GM23338 (cell line): Measurements from ENCODE around the gene GNB5. TPM values are rescaled to one million over a fixed set of nuclear protein-coding genes. Genes with fewer than 3 reads are reported as not detected.

ENCODE experiments used
- ATAC-seq: fragments of 200-7000 bp; cut with Tn5 transposase; 3 replicates; pipeline ENCODE4 v1.9.1; 2020
- DNase-seq: peaks from one replicate; pipeline ENCODE4 v3.0.0-alpha.2; 2015; ENCODE audit warnings: low spot score
- H2AFZ ChIP-seq: fragments of 200-600 bp; sonication (generic); 2 replicates; pipeline ENCODE4 v1.8.0; 2016; ENCODE audit warnings: antibody characterized with exemption, mild to moderate bottlenecking, moderate library complexity
- H3F3A ChIP-seq: fragments of 200-600 bp; sonication (generic); replicated peaks from 2 replicates; pipeline ENCODE4 v1.8.0; 2017; ENCODE audit warnings: antibody characterized with exemption, mixed run types, low read depth
- H3K27ac ChIP-seq: fragments of 200-600 bp; sonication (generic); 2 replicates; pipeline ENCODE4 v1.6.1; 2016; ENCODE audit warnings: low read depth
- H3K27me3 ChIP-seq: fragments of 200-600 bp; sonication (generic); 2 replicates; pipeline ENCODE4 v1.8.0; 2016; ENCODE audit warnings: mild to moderate bottlenecking, mixed run types, moderate library complexity; ENCODE audit not compliant: insufficient read depth
- H3K36me3 ChIP-seq: fragments of 200-600 bp; sonication (generic); 2 replicates; pipeline ENCODE4 v1.8.0; 2016; ENCODE audit warnings: mild to moderate bottlenecking; ENCODE audit not compliant: insufficient read depth
- H3K4me1 ChIP-seq: fragments of 200-600 bp; sonication (generic); 2 replicates; pipeline ENCODE4 v1.8.0; 2016; ENCODE audit warnings: mild to moderate bottlenecking, moderate library complexity; ENCODE audit not compliant: insufficient read depth
- H3K4me2 ChIP-seq: fragments of 200-600 bp; sonication (generic); 2 replicates; pipeline ENCODE4 v1.7.1; 2017; ENCODE audit warnings: mixed run types
- H3K4me3 ChIP-seq: fragments of 200-600 bp; sonication (generic); 2 replicates; pipeline ENCODE4 v1.6.1; 2016; ENCODE audit warnings: mixed run types
- H3K79me2 ChIP-seq: fragments of 200-600 bp; sonication (generic); replicated peaks from 2 replicates; pipeline ENCODE4 v1.8.0; 2017; ENCODE audit warnings: mild to moderate bottlenecking; ENCODE audit not compliant: insufficient read depth
- H3K9me2 ChIP-seq: fragments of 200-600 bp; sonication (generic); 2 replicates; pipeline ENCODE4 v1.8.0; 2017; ENCODE audit not compliant: insufficient read depth
- H4K20me1 ChIP-seq: fragments of 200-600 bp; sonication (generic); replicated peaks from 2 replicates; pipeline ENCODE4 v1.8.0; 2017; ENCODE audit warnings: mild to moderate bottlenecking; ENCODE audit not compliant: insufficient read depth
- H3K27ac Mint-ChIP-seq: 2 replicates; pipeline ENCODE4 v1.8.0; 2020; ENCODE audit warnings: inconsistent platforms, mild to moderate bottlenecking, moderate library complexity, mixed read lengths
- H3K27me3 Mint-ChIP-seq: 3 replicates; pipeline ENCODE4 v1.8.0; 2022; ENCODE audit warnings: low read depth, mild to moderate bottlenecking, moderate library complexity, mixed read lengths, inconsistent platforms; ENCODE audit not compliant: insufficient read depth, poor library complexity
- H3K36me3 Mint-ChIP-seq: 3 replicates; pipeline ENCODE4 v1.8.0; 2021; ENCODE audit warnings: low read depth, mild to moderate bottlenecking, inconsistent platforms, moderate library complexity, mixed read lengths
- H3K4me1 Mint-ChIP-seq: 3 replicates; pipeline ENCODE4 v1.8.0; 2020; ENCODE audit warnings: mild to moderate bottlenecking, inconsistent platforms, mixed read lengths
- H3K4me3 Mint-ChIP-seq: 3 replicates; pipeline ENCODE4 v1.8.0; 2021; ENCODE audit warnings: moderate library complexity, mild to moderate bottlenecking, inconsistent platforms, mixed read lengths
- H3K9me3 Mint-ChIP-seq: 3 replicates; pipeline ENCODE4 v1.8.0; 2020; ENCODE audit warnings: moderate library complexity, mild to moderate bottlenecking, inconsistent platforms, mixed read lengths
- CREB1 ChIP-seq: fragments of 250-450 bp; sonication (Bioruptor Pico); IDR thresholded peaks from 2 replicates; pipeline ENCODE4 v1.5.0; 2020; ENCODE audit warnings: low read depth, mild to moderate bottlenecking, moderate library complexity
- CTCF ChIP-seq, 2 experiments: fragments of 200-600 bp in 1 of 2; sonication (generic) in 1 of 2; conservative IDR thresholded peaks; 2 replicates each; pipeline versions ENCODE4 v1.5.1 to v1.6.1; 2016 to 2017; ENCODE audit warnings: antibody characterized with exemption in 2 of 2, low read depth in 2 of 2, mild to moderate bottlenecking in 2 of 2, moderate library complexity in 1 of 2
- EZH2 ChIP-seq: fragments of 200-600 bp; sonication (generic); IDR thresholded peaks from one replicate; pipeline ENCODE4 v1.8.0; 2017; ENCODE audit warnings: antibody characterized with exemption, mild to moderate bottlenecking, low read depth; ENCODE audit not compliant: unreplicated experiment
- EZH2phosphoT487 ChIP-seq: fragments of 200-600 bp; sonication (generic); IDR thresholded peaks from one replicate; pipeline ENCODE4 v1.8.1; 2018; ENCODE audit warnings: antibody characterized with exemption; ENCODE audit not compliant: unreplicated experiment
- JUNB ChIP-seq: IDR thresholded peaks from one replicate; pipeline ENCODE4 v1.6.1; 2016; ENCODE audit warnings: antibody characterized with exemption; ENCODE audit not compliant: unreplicated experiment
- NANOG ChIP-seq: IDR thresholded peaks from 2 replicates; pipeline ENCODE4 v1.6.1; 2016; ENCODE audit warnings: antibody characterized with exemption, borderline replicate concordance
- POLR2AphosphoS5 ChIP-seq: IDR thresholded peaks from 2 replicates; pipeline ENCODE4 v1.6.1; 2016; ENCODE audit warnings: antibody characterized with exemption, low read depth
- STAT1 ChIP-seq: IDR thresholded peaks from one replicate; pipeline ENCODE4 v1.6.1; 2016; ENCODE audit warnings: antibody characterized with exemption; ENCODE audit not compliant: unreplicated experiment
- ZNF114 ChIP-seq: fragments of 250-450 bp; sonication (Bioruptor Pico); IDR thresholded peaks from 2 replicates; pipeline ENCODE4 v1.5.0; 2020; ENCODE audit warnings: mild to moderate bottlenecking, moderate library complexity
- polyA plus RNA-seq: library from polyadenylated mRNA; unstranded; fragments of >200 nt; fragmentation: Nextera tagmentation; extraction: Ambion mirVana; gene quantifications from 2 replicates; pipeline ENCODE4 v1.2.1, GENCODE V29; 2016
- total RNA-seq: library from RNA; depleted of rRNA; stranded (reverse); fragments of >200 nt; shearing (Covaris generic); gene quantifications from 2 replicates; pipeline ENCODE4 v1.2.3, GENCODE V29; 2014
- TF ChIP-seq, protein P1 (sequence below): fragments of 250-450 bp; sonication (Bioruptor Pico); IDR thresholded peaks from 2 replicates; pipeline ENCODE4 v1.5.0; 2020; ENCODE audit warnings: mild to moderate bottlenecking, moderate library complexity
- TF ChIP-seq, protein P2 (sequence below): IDR thresholded peaks from one replicate; pipeline ENCODE4 v1.6.1; 2018; ENCODE audit warnings: antibody characterized with exemption; ENCODE audit not compliant: unreplicated experiment
- TF ChIP-seq, protein P3 (sequence below): IDR thresholded peaks from 2 replicates; pipeline ENCODE4 v1.6.1; 2016; ENCODE audit warnings: antibody characterized with exemption

Gene GNB5
- total and polyA plus RNA-seq, 2 experiments from 2014 or later = 23.0 to 40.8 TPM

GRCh38 chr15:52154896-52155865 lies 36.0 kb downstream of the GNB5 start:
- H3K36me3 Mint-ChIP-seq = peaks cover 7% of the 10 kb centered on the region
- no peak overlapping the region for H3K27ac Mint-ChIP-seq
- no peaks in the 10 kb centered on the region for H3K27me3 ChIP-seq
- peaks cover 3% of the 10 kb centered on the region for H3K27me3 Mint-ChIP-seq
- H3K36me3 ChIP-seq = no peaks in the 10 kb centered on the region
- H3K4me1 ChIP-seq = no peaks in the 10 kb centered on the region
- no peak overlapping the region for H2AFZ ChIP-seq
- ATAC-seq = no peak
- H3K4me3 Mint-ChIP-seq = no peak overlapping the region
- TF ChIP-seq, protein P1, sequence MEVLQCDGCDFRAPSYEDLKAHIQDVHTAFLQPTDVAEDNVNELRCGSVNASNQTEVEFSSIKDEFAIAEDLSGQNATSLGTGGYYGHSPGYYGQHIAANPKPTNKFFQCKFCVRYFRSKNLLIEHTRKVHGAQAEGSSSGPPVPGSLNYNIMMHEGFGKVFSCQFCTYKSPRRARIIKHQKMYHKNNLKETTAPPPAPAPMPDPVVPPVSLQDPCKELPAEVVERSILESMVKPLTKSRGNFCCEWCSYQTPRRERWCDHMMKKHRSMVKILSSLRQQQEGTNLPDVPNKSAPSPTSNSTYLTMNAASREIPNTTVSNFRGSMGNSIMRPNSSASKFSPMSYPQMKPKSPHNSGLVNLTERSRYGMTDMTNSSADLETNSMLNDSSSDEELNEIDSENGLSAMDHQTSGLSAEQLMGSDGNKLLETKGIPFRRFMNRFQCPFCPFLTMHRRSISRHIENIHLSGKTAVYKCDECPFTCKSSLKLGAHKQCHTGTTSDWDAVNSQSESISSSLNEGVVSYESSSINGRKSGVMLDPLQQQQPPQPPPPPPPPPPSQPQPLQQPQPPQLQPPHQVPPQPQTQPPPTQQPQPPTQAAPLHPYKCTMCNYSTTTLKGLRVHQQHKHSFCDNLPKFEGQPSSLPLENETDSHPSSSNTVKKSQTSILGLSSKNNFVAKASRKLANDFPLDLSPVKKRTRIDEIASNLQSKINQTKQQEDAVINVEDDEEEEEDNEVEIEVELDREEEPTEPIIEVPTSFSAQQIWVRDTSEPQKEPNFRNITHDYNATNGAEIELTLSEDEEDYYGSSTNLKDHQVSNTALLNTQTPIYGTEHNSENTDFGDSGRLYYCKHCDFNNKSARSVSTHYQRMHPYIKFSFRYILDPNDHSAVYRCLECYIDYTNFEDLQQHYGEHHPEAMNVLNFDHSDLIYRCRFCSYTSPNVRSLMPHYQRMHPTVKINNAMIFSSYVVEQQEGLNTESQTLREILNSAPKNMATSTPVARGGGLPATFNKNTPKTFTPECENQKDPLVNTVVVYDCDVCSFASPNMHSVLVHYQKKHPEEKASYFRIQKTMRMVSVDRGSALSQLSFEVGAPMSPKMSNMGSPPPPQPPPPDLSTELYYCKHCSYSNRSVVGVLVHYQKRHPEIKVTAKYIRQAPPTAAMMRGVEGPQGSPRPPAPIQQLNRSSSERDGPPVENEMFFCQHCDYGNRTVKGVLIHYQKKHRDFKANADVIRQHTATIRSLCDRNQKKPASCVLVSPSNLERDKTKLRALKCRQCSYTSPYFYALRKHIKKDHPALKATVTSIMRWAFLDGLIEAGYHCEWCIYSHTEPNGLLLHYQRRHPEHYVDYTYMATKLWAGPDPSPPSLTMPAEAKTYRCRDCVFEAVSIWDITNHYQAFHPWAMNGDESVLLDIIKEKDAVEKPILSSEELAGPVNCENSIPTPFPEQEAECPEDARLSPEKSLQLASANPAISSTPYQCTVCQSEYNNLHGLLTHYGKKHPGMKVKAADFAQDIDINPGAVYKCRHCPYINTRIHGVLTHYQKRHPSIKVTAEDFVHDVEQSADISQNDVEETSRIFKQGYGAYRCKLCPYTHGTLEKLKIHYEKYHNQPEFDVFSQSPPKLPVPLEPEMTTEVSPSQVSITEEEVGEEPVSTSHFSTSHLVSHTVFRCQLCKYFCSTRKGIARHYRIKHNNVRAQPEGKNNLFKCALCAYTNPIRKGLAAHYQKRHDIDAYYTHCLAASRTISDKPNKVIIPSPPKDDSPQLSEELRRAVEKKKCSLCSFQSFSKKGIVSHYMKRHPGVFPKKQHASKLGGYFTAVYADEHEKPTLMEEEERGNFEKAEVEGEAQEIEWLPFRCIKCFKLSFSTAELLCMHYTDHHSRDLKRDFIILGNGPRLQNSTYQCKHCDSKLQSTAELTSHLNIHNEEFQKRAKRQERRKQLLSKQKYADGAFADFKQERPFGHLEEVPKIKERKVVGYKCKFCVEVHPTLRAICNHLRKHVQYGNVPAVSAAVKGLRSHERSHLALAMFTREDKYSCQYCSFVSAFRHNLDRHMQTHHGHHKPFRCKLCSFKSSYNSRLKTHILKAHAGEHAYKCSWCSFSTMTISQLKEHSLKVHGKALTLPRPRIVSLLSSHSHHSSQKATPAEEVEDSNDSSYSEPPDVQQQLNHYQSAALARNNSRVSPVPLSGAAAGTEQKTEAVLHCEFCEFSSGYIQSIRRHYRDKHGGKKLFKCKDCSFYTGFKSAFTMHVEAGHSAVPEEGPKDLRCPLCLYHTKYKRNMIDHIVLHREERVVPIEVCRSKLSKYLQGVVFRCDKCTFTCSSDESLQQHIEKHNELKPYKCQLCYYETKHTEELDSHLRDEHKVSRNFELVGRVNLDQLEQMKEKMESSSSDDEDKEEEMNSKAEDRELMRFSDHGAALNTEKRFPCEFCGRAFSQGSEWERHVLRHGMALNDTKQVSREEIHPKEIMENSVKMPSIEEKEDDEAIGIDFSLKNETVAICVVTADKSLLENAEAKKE (CRISPR knock-in tag) = no peak
- TF ChIP-seq POLR2AphosphoS5 (no peak), CTCF (conservative IDR thresholded peaks at IDR 0.05; ENCODE audit: low read depth in 2 of 2) (no peak), EZH2phosphoT487 (no peak), NANOG (no peak), JUNB (no peak), CREB1 (CRISPR knock-in tag) (no peak), ZNF114 (CRISPR knock-in tag) (no peak), STAT1 (no peak), EZH2 (no peak)
- TF ChIP-seq, protein P2, sequence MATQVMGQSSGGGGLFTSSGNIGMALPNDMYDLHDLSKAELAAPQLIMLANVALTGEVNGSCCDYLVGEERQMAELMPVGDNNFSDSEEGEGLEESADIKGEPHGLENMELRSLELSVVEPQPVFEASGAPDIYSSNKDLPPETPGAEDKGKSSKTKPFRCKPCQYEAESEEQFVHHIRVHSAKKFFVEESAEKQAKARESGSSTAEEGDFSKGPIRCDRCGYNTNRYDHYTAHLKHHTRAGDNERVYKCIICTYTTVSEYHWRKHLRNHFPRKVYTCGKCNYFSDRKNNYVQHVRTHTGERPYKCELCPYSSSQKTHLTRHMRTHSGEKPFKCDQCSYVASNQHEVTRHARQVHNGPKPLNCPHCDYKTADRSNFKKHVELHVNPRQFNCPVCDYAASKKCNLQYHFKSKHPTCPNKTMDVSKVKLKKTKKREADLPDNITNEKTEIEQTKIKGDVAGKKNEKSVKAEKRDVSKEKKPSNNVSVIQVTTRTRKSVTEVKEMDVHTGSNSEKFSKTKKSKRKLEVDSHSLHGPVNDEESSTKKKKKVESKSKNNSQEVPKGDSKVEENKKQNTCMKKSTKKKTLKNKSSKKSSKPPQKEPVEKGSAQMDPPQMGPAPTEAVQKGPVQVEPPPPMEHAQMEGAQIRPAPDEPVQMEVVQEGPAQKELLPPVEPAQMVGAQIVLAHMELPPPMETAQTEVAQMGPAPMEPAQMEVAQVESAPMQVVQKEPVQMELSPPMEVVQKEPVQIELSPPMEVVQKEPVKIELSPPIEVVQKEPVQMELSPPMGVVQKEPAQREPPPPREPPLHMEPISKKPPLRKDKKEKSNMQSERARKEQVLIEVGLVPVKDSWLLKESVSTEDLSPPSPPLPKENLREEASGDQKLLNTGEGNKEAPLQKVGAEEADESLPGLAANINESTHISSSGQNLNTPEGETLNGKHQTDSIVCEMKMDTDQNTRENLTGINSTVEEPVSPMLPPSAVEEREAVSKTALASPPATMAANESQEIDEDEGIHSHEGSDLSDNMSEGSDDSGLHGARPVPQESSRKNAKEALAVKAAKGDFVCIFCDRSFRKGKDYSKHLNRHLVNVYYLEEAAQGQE = no peak
- TF ChIP-seq, protein P3, sequence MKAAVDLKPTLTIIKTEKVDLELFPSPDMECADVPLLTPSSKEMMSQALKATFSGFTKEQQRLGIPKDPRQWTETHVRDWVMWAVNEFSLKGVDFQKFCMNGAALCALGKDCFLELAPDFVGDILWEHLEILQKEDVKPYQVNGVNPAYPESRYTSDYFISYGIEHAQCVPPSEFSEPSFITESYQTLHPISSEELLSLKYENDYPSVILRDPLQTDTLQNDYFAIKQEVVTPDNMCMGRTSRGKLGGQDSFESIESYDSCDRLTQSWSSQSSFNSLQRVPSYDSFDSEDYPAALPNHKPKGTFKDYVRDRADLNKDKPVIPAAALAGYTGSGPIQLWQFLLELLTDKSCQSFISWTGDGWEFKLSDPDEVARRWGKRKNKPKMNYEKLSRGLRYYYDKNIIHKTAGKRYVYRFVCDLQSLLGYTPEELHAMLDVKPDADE = no peak
- H3K79me2 ChIP-seq = no peaks in the 10 kb centered on the region
- no peak for DNase-seq
- no peaks in the 10 kb centered on the region for H3F3A ChIP-seq
- H3K9me2 ChIP-seq = no peaks in the 10 kb centered on the region
- H3K4me1 Mint-ChIP-seq = no peaks in the 10 kb centered on the region
- H3K4me2 ChIP-seq = no peak overlapping the region
- H3K27ac ChIP-seq = no peak overlapping the region
- peaks cover 2% of the 10 kb centered on the region; the same call in 1 of the 2 replicates for H4K20me1 ChIP-seq
- no peaks in the 10 kb centered on the region for H3K9me3 Mint-ChIP-seq
- H3K4me3 ChIP-seq = no peak overlapping the region
